ENCODE measurements around the gene GAS2L1.

GRCh38 chr22:29275167-29275566 is 31.3 kb upstream of the GAS2L1 start:
- TF ChIP-seq CTCF (IDR thresholded peaks at IDR 0.05) (no peak), POLR2A (IDR thresholded peaks at IDR 0.05) (no peak)
